ENCODE data around the gene ZNF219.

DNA sequence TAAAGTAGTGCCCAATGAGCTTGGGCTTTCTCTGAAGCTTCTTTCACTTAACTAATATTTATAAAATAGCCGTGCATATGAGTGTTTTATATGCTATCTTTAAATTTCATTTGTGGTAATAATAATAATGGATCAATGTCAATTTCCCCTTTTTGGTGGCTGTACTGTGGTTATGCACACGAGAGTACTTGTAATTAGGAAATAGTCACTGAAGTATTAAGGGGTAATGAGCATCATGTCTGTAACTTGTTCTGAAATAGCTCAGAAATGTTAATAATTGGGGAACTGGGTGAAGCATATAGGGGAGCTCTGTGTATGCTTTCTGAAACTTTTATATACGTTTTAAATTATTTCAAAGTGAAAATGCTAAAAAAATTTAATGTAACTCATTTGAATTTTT, 47.9 kb downstream of the ZNF219 start:
- TF ChIP-seq GATA3 (IDR thresholded peaks at IDR 0.05; ENCODE audit: low read depth, low read length) (no peak), GATA2 (IDR thresholded peaks at IDR 0.05; ENCODE audit: low read depth, low read length) (no peak)

Data from SH-SY5Y (cell line).